Measurements from ENCODE around the gene C3orf18.

The C3orf18 gene

GRCh38 chr3:50549226-50549625 is 18.3 kb downstream of the C3orf18 start:
- no peak for DNase-seq

DNA sequence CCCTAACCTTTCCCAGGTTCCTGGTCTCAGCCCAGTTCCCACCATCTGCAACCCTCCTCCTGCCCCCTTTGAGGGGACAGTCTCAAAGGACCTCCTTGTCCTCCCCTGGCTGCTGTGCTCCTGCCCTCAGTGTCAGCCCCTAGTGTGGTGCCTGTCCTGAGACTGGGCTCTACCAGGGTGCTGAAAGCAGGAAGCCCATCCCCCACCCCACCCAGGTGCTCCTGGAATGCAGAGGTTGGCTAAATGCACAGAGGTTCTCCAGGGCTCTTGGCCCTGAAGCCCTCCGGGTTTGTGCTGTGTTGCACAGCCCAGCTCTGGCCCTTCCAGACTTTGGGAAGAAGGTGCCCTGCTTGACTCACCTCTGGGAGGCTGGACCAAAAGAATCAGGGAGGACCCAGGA is 21.8 kb downstream of the C3orf18 start:
- DNase-seq, result no peak

GRCh38 chr3:50542177-50543034 is 25.1 kb downstream of the C3orf18 start:
- DNase-seq, result peak; percentile 83

DNA sequence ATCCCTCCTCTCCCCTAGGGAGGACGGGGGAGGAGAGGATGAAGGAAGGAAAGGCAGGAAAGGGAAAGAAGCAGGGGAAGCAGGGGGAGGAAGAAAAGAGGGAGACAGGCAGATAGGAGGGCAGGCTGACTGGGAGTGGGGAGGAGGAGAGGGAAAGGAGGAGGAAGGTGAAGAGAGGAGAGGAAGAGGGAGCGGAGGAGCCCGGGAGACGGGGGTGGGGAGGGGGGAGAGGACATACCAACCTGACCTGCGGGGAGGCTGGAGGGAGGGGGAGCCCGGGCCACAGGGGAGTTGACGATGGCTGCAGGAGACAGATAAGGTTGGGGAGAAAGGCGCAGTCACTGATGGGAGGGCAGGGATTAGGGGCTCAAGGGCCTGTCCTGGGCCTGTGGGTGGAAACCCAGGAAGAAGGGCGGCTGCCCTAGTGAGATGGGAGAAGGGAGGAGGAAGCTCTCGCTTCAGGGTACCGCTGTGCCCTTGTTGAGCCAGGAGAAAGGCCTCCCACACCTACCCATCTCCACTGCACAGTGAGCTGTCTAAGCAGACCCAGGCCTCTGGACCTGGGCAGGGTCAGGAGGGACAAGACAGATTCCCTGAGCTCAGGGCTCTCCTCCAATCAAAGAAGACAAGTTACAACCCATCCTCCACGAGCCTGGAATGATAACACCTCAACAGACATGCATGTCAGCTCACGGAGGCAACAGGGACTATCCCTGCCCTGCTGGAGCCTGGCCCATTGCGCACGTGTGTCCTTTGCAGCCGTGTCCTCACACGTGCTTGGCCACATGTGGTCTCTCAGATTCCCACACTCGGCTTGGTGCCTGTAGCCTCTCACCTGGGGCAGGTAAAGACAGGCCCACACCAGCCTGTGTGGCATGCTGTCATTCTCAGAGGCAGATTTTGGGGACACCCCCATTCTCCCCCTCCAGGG is 27.9 kb downstream of the C3orf18 start:
- no peak for DNase-seq

DNA sequence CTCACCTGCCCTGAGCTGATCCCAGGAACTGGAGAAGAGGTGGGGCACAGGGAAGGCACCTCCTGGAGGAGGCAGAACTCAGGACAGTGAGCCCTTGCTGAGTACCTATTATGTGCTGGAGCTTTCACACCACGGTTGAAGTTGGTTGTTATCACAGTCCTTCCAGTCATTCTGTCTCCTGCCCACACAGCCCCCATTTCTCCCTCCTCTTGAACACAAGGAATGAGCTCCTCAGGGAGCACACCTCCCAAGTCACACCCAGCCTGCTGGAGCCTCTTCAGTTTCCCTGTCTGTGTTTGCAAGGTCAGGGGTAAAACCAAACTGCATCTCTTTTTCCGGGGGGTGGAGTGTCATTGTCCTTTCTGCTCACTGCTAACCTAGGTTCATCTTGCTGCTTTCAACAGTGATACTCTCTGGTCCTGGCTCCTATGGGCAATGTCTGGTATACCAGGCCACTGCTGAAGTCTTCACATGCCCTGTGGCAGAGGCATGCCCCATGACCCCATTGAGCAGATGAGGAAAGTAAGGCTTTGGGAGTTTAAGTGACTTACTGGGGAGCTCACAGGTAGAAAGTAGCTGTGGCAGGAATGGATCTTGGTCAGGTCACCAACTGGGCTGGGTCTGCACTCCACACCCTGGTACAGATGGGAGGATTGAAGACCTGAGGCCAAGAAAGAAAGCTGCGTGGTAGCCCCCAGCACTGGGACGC is 30.0 kb downstream of the C3orf18 start:
- no peak for DNase-seq

GRCh38 chr3:50536471-50537180 is 30.9 kb downstream of the C3orf18 start:
- DNase-seq, result no peak

- no peak for DNase-seq
Observed at GRCh38 chr3:50534681-50535330, 32.7 kb downstream of the C3orf18 start.

- no peak for DNase-seq
Observed at GRCh38 chr3:50533807-50534461, 33.6 kb downstream of the C3orf18 start.

DNA sequence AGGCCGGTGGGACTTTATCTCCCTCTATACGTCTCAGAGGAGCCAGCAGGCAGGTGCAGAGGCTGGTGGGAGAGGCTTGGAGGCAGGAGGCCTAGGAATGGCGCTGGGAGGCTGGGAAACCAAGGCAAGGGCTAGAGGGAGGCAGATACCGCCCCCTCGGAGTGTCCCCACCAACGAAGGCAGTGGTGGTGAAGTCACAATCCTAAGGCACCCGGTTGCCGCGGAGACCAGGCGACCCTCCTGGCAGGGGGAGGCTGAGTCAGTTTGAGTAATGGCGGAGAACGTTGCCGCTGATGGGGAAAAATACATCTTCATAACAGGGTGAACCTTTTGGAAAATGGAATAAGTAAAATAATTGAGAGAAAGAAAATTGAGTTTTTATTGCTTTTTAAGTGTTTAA is 34.2 kb downstream of the C3orf18 start:
- DNase-seq, result no peak

DNA sequence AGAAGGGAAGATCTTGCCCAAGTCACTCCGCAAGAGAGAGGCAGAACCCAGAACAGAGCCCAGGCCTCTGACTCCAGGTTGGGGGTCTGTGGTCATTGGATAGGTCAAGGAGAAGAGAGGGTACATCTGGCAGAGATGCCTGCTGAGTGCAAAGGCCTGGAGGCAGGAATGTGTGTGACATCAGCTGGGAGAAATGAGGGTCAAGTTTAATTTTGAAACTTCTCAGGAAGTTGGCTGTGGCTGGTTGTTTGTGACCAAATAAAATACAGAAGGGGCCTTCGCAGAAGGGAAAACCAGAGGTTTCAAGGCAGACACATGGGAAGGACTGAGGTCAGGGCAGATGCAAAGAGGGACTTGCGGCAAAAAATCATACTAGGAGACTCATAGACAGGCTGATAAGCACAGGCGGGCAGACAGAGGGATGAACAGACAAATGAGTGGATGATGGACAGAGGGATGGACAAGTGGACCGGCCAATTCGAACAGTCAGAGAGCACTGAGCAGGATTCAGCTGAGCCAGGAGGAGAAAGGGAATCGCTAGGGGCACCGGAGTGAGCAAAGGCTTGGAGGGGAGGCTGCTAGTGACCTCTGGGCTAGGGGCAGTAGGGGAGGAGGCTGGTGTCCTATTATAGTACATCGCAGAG is 35.4 kb downstream of the C3orf18 start:
- DNase-seq, result no peak

DNA sequence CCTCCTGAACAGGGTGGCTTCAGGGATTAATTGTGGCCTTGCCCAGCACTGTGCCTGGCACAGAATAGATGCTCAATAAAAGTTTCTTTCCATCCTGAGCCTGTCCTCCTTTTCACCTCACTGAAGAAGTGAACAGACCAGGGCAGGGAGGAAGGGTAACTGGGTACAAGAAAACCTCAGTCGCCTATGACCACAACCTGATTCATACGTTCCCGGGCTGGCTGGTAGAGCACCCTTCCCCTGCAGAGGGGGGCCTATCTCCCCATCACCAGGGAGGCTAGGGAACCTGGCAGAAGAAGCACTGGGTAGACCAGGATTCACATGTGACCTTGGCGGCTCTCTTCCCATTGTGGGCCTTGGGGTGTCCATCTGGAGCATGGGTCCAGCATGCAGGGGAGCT is 36.3 kb downstream of the C3orf18 start:
- DNase-seq, result no peak

DNA sequence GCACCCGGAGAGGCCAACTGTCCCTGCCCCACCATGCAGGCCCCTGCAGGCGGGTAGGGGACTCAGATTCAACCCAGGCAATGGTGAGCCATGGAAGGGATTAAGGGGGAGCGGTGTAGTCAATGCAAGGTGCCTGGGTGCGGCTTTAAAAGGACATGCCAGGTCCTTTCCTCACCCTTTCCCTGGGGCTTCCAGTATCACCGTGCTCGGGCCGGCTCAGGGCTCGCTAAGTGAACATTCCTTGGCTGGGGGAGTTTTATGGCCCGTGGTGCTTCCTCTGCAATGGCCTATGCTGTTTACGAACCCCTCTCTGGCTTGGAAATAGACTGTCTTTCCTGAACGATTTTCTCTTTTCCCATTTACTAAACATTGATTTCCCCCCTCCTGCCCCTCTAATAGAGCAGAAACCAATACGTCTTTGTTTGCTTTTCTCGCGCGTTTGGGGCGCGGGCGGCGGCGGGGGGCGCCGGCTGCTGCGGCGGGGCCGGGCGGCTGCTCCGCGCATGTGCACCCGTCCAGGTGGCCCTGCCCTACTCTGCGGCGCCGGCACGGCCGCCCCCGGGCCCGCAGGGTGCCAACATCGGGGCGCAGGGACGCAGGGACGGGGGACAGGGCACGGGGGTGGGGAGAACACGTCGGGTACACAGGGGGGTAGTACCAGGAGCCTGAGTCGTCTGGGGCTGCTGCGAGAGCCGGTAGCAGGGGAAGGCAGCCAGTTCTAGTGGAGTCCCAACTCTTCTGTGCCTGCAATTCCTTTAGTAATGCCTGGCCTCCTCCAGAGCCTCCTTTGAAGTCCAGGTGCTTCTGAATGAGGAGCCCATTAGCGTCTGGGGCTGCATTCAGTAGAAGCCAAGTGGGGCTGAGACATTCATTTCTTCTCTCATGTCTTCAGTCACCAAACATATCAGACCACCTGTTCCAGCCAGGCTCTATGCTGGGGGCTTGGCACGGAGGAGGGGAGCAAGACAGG is 37.3 kb downstream of the C3orf18 start:
- no peak for DNase-seq

DNA sequence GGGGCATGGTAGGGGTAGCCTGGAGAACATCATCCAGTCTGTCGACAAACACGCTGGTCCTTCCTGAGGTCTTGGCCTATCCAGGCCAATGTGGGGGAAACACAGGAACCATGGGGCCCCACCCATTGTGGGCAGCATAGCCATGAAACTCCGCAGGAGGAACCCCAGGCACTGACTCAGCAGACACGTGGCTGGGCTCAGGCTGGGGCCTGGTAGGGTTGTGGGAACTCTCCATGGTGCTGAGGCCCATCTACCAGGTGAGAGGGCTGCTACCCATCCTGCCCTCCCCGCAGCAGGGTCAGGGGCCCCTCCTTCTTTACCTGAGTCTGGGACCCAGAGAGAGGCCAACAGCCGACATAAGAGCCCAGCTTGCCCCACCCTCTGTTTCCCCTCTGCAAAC is 41.6 kb downstream of the C3orf18 start:
- DNase-seq, result no peak

GRCh38 chr3:50525191-50525910 is 42.2 kb downstream of the C3orf18 start:
- no peak for DNase-seq

- no peak for DNase-seq
Observed at GRCh38 chr3:50524746-50525145, 42.8 kb downstream of the C3orf18 start.

- DNase-seq, result no peak
Observed at GRCh38 chr3:50523279-50523811, 44.2 kb downstream of the C3orf18 start.

- DNase-seq, result no peak
Observed at GRCh38 chr3:50521572-50521971, 46.0 kb downstream of the C3orf18 start.

DNA sequence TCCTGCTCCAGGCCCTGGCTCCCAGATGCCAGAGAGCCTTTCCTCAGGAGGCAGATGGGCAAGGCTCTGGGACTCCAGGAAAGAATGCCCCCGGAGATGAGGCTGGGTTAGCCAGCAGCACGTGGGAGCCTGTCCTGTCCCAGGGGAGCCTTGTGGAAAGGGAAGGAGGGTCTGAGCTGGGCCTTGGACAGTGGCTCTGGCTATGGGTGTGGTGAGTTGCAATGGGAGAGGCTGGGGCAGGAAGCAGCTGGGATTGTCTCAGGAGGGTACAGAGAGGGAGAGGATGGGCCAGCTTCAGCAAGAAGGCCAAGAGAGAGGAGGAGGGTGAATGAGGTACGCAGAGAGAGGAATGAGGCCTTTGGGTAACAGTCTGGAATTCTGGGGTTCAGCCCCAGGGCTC is 46.7 kb downstream of the C3orf18 start:
- no peak for DNase-seq

All from right forelimb (tissue), 1 donor.